Measurements from ENCODE around the gene MAGEA4. TPM values are rescaled to one million over a fixed set of nuclear protein-coding genes. Genes with fewer than 3 reads are reported as not detected.

The MAGEA4 gene
- total and polyA plus RNA-seq, 5 donors, result not detected

Small RNA genes lying within 50 kb of the gene (microRNA-seq; reads per million reads assigned to microRNA genes)
- gene MIR224 (80.9 to 256 reads per million in 2 donors), gene MIR452 (105 to 298 reads per million in 2 donors)

Other genes with a start within 250 kb of the MAGEA4 start
- 1 to 10 TPM in 2 of 4 donors, under 1 TPM in 2; 0.38 to 1.3 (median 0.97) TPM for gene PRRG3, start 217.4 kb upstream of the MAGEA4 start, total RNA-seq
- gene PRRG3, start 217.4 kb upstream of the MAGEA4 start, polyA plus RNA-seq, result 0.27 TPM
- under 1 TPM in 1 of 4 donors, not detected in 3; 0.48 TPM for gene FATE1, start 196.9 kb upstream of the MAGEA4 start, total RNA-seq
- 0.23 TPM for gene FATE1, start 196.9 kb upstream of the MAGEA4 start, polyA plus RNA-seq
- gene CNGA2, start 178.1 kb upstream of the MAGEA4 start, total RNA-seq, result not detected
- gene CNGA2, start 178.1 kb upstream of the MAGEA4 start, polyA plus RNA-seq, result not detected
- gene GABRE, start 61.8 kb downstream of the MAGEA4 start, total RNA-seq, result 10 to 100 TPM; 11.7 to 15.3 (median 12.4) TPM
- gene GABRE, start 61.8 kb downstream of the MAGEA4 start, polyA plus RNA-seq, result 8.8 TPM
- gene MAGEA10, start 225.7 kb downstream of the MAGEA4 start, total RNA-seq, result not detected
- not detected for gene MAGEA10, start 225.7 kb downstream of the MAGEA4 start, polyA plus RNA-seq